Uterus (tissue), 4 donors: ENCODE results near the gene MICAL2. TPM values are rescaled to one million over a fixed set of nuclear protein-coding genes. Genes with fewer than 3 reads are reported as not detected.
"Not testable (repeated sequence)": the region's sequence is repeated elsewhere in the genome, so short reads cannot be mapped to it uniquely, and the experiment has no call there.

Experiments used
- DNase-seq, 2 donors: peaks; one replicate each; pipeline ENCODE4 v3.0.0-alpha.2; 2019 to 2020
- H3K27ac ChIP-seq, 2 donors: fragments of 200-600 bp; sonication (generic); 1 replicate in 1 of 2; 2 replicates in 1 of 2; pipeline ENCODE4 v1.5.1; 2016 to 2018
- H3K27me3 ChIP-seq, 2 donors: fragments of 200-600 bp; sonication (generic); one replicate each; pipeline ENCODE4 v1.5.1; 2018 to 2019; ENCODE audit warnings: control low read depth in 1 of 2
- H3K36me3 ChIP-seq, 2 donors: fragments of 200-600 bp; sonication (generic); one replicate each; pipeline ENCODE4 v1.5.1; 2019; ENCODE audit warnings: control low read depth in 1 of 2
- H3K4me1 ChIP-seq, 2 donors: fragments of 200-600 bp; sonication (generic); one replicate each; pipeline ENCODE4 v1.5.1; 2018 to 2019; ENCODE audit warnings: control low read depth in 1 of 2
- H3K4me3 ChIP-seq, 2 donors: fragments of 200-600 bp; sonication (generic); 1 replicate in 1 of 2; 2 replicates in 1 of 2; pipeline ENCODE4 v1.5.1; 2018 to 2019; ENCODE audit warnings: mild to moderate bottlenecking in 1 of 2
- H3K9me3 ChIP-seq, 2 donors: fragments of 200-600 bp; sonication (generic); one replicate each; pipeline ENCODE4 v1.5.1; 2019; ENCODE audit warnings: control low read depth in 1 of 2
- CTCF ChIP-seq, 4 experiments: fragments of 200-600 bp in 2 of 4; fragments of 450-650 bp in 2 of 4; sonication (generic) in 2 of 4; IDR thresholded peaks; one replicate each; pipeline ENCODE4 v1.5.1; 2016 to 2019; ENCODE audit warnings: antibody characterized with exemption in 4 of 4, mild to moderate bottlenecking in 2 of 4, moderate library complexity in 1 of 4
- POLR2A ChIP-seq, 2 donors: fragments of 450-650 bp; IDR thresholded peaks; one replicate each; pipeline ENCODE4 v1.6.1; 2016; ENCODE audit warnings: antibody characterized with exemption in 2 of 2, mild to moderate bottlenecking in 1 of 2, moderate library complexity in 1 of 2
- intact Hi-C: fragments of 100-400 bp; cut with DNase I; formaldehyde crosslinking; loops from one replicate; pipeline ENCODE4 v1.15.1; 2023; ENCODE audit warnings: low total_unique reads
- total RNA-seq, 4 donors: library from RNA; depleted of rRNA in 3 of 4; stranded (reverse); fragments of >200 nt in 3 of 4; gene quantifications; one replicate each; pipeline versions ENCODE4 v1.1.0 to v1.2.4, GENCODE V29; 2014 to 2023
- donor health status: DM: yes; HTN: yes; CAD: no.

MICAL2 gene
- total RNA-seq, 4 donors from 2014 or later: 29.6 to 139 (median 53.1) TPM

GRCh38 chr11:12143461-12144258, 33.3 kb downstream of the MICAL2 start:
- H3K4me1 ChIP-seq: peaks cover 14 to 37% of the 10 kb centered on the region in 2 donors
- H3K36me3 ChIP-seq: no peaks in the 10 kb centered on the region
- no peak for TF ChIP-seq CTCF (IDR thresholded peaks at IDR 0.05)
- no peak for TF ChIP-seq POLR2A (IDR thresholded peaks at IDR 0.05)
- H3K27me3 ChIP-seq: no peaks in the 10 kb centered on the region
- no peak overlapping the region for H3K4me3 ChIP-seq
- intact Hi-C loops: no loop called here
- H3K9me3 ChIP-seq: no peaks in the 10 kb centered on the region
- DNase-seq: no peak
- peak overlapping the region; percentile 89 to 95 for H3K27ac ChIP-seq

GRCh38 chr11:12144330-12145174, 34.2 kb downstream of the MICAL2 start:
- peak overlapping the region; percentile 89 to 95 for H3K27ac ChIP-seq
- H3K36me3 ChIP-seq: no peaks in the 10 kb centered on the region
- intact Hi-C loops: no loop called here
- H3K4me3 ChIP-seq: no peak overlapping the region
- H3K9me3 ChIP-seq: no peaks in the 10 kb centered on the region
- TF ChIP-seq CTCF (IDR thresholded peaks at IDR 0.05) (no peak), POLR2A (IDR thresholded peaks at IDR 0.05) (no peak)
- peaks cover 14 to 37% of the 10 kb centered on the region in 2 donors for H3K4me1 ChIP-seq
- no peaks in the 10 kb centered on the region for H3K27me3 ChIP-seq
- peak in 1 of 2 donors; percentile 57 for DNase-seq

GRCh38 chr11:12146678-12147077, 36.3 kb downstream of the MICAL2 start:
- H3K4me3 ChIP-seq, intact Hi-C loops, H3K27ac ChIP-seq, H3K9me3 ChIP-seq, H3K36me3 ChIP-seq, DNase-seq, H3K27me3 ChIP-seq: not testable (repeated sequence)
- H3K4me1 ChIP-seq: peaks cover 17 to 22% of the 10 kb centered on the region in 2 donors

GRCh38 chr11:12147827-12148226, 37.4 kb downstream of the MICAL2 start:
- intact Hi-C loops: no loop called here
- Histone ChIP-seq H3K36me3 (no peaks in the 10 kb centered on the region), H3K27ac (peak overlapping the region; percentile 24 to 69), H3K9me3 (no peaks in the 10 kb centered on the region), H3K27me3 (no peaks in the 10 kb centered on the region), H3K4me1 (peaks cover 10 to 11% of the 10 kb centered on the region in 2 donors), H3K4me3 (no peak overlapping the region)
- no peak for DNase-seq
- TF ChIP-seq POLR2A (IDR thresholded peaks at IDR 0.05) (no peak), CTCF (IDR thresholded peaks at IDR 0.05) (no peak)

GRCh38 chr11:12148466-12148865, 38.1 kb downstream of the MICAL2 start:
- Histone ChIP-seq H3K27me3 (no peaks in the 10 kb centered on the region), H3K4me3 (no peak overlapping the region), H3K9me3 (no peaks in the 10 kb centered on the region), H3K4me1 (peaks cover 4 to 6% of the 10 kb centered on the region in 2 donors), H3K27ac (peak overlapping the region; percentile 45 to 69), H3K36me3 (no peaks in the 10 kb centered on the region)
- intact Hi-C loops: no loop called here
- no peak for DNase-seq
- TF ChIP-seq CTCF (IDR thresholded peaks at IDR 0.05): no peak
- TF ChIP-seq POLR2A (IDR thresholded peaks at IDR 0.05): no peak
